WTC11 (cell line): ENCODE measurements around the gene ZNF37A. TPM values are rescaled to one million over a fixed set of nuclear protein-coding genes. Genes with fewer than 3 reads are reported as not detected.
"Not testable (repeated sequence)": the region's sequence is repeated elsewhere in the genome, so short reads cannot be mapped to it uniquely, and the experiment has no call there.

Experiments used
- ATAC-seq: fragments of 200-7000 bp; cut with Tn5 transposase; 2 replicates; pipeline ENCODE4 v1.10.0; 2021; ENCODE audit warnings: mild to moderate bottlenecking, moderate library complexity
- CTCF ChIA-PET: fragments of 300-600 bp; sonication (Branson Sonifier 250); formaldehyde crosslinking; loops from one replicate; lab custom pipeline; 2021; ENCODE audit warnings: antibody characterized with exemption; lab: Charles Lee
- POLR2A ChIA-PET: fragments of 350-600 bp; sonication (Branson Sonifier 250); formaldehyde crosslinking; loops from one replicate; lab custom pipeline; 2021; ENCODE audit warnings: antibody characterized with exemption; lab: Charles Lee
- DNase-seq: peaks from one replicate; pipeline ENCODE4 v3.0.0; 2021; ENCODE audit warnings: low spot score
- H3K27ac Mint-ChIP-seq: 2 replicates; pipeline ENCODE4 v1.8.0; 2021; ENCODE audit warnings: mixed read lengths
- H3K27me3 Mint-ChIP-seq: 2 replicates; pipeline ENCODE4 v1.8.0; 2021; ENCODE audit warnings: low read depth, mild to moderate bottlenecking, moderate library complexity, mixed read lengths
- H3K36me3 Mint-ChIP-seq: 2 replicates; pipeline ENCODE4 v1.8.0; 2021; ENCODE audit warnings: mixed read lengths
- H3K4me1 Mint-ChIP-seq: 2 replicates; pipeline ENCODE4 v1.8.0; 2022; ENCODE audit warnings: mixed read lengths
- H3K4me3 Mint-ChIP-seq: 2 replicates; pipeline ENCODE4 v1.8.0; 2021; ENCODE audit warnings: mild to moderate bottlenecking, moderate library complexity, mixed read lengths
- H3K9me3 Mint-ChIP-seq: 2 replicates; pipeline ENCODE4 v1.8.0; 2021; ENCODE audit warnings: mixed read lengths
- AFF4 ChIP-seq: sonication (generic); formaldehyde crosslinking; IDR thresholded peaks from 2 replicates; pipeline ENCODE4 v1.8.1; 2023; ENCODE audit warnings: mild to moderate bottlenecking, missing genetic modification reagents, borderline replicate concordance
- E2F4 ChIP-seq: sonication (generic); formaldehyde crosslinking; IDR thresholded peaks from 2 replicates; pipeline ENCODE4 v1.8.1; 2022; ENCODE audit warnings: low read depth, mild to moderate bottlenecking, moderate library complexity, missing genetic modification reagents, borderline replicate concordance
- E2F5 ChIP-seq: sonication (generic); formaldehyde crosslinking; IDR thresholded peaks from 2 replicates; pipeline ENCODE4 v1.8.1; 2022; ENCODE audit warnings: mild to moderate bottlenecking, moderate library complexity, missing genetic modification reagents
- GABPB1 ChIP-seq: sonication (generic); formaldehyde crosslinking; IDR thresholded peaks from 2 replicates; pipeline ENCODE4 v1.8.1; 2023; ENCODE audit warnings: mild to moderate bottlenecking, missing genetic modification reagents
- JAZF1 ChIP-seq: fragments of 250-450 bp; sonication (Bioruptor Pico); IDR thresholded peaks from 2 replicates; pipeline ENCODE4 v1.9.0; 2021; ENCODE audit warnings: moderate library complexity, mild to moderate bottlenecking, inconsistent platforms
- MAX ChIP-seq: sonication (generic); formaldehyde crosslinking; IDR thresholded peaks from 2 replicates; pipeline ENCODE4 v1.8.0; 2022; ENCODE audit warnings: mild to moderate bottlenecking, missing genetic modification reagents
- NFYB ChIP-seq: sonication (generic); formaldehyde crosslinking; conservative IDR thresholded peaks from 2 replicates; pipeline ENCODE4 v1.8.0; 2022; ENCODE audit warnings: low read depth, missing genetic modification reagents
- NR2C2 ChIP-seq: sonication (generic); formaldehyde crosslinking; IDR thresholded peaks from 2 replicates; pipeline ENCODE4 v1.8.0; 2022; ENCODE audit warnings: mild to moderate bottlenecking, missing genetic modification reagents
- RELA ChIP-seq: sonication (generic); formaldehyde crosslinking; IDR thresholded peaks from 2 replicates; pipeline ENCODE4 v1.8.1; 2022; ENCODE audit warnings: missing genetic modification reagents, mild to moderate bottlenecking, borderline replicate concordance
- TEAD1 ChIP-seq: sonication (generic); formaldehyde crosslinking; IDR thresholded peaks from 2 replicates; pipeline ENCODE4 v1.8.0; 2022; ENCODE audit warnings: mild to moderate bottlenecking, missing genetic modification reagents
- ZNF121 ChIP-seq: sonication (generic); formaldehyde crosslinking; IDR thresholded peaks from 2 replicates; pipeline ENCODE4 v1.8.0; 2023; ENCODE audit warnings: missing genetic modification reagents
- ZNF232 ChIP-seq: sonication (generic); formaldehyde crosslinking; IDR thresholded peaks from 2 replicates; pipeline ENCODE4 v1.8.0; 2022; ENCODE audit warnings: mild to moderate bottlenecking, missing genetic modification reagents
- total RNA-seq: library from RNA; stranded (reverse); gene quantifications from 3 replicates; pipeline ENCODE4 v1.2.3, GENCODE V29; 2021
- TF ChIP-seq, protein P1 (sequence below): sonication (generic); formaldehyde crosslinking; IDR thresholded peaks from 2 replicates; pipeline ENCODE4 v1.8.1; 2023; ENCODE audit warnings: mild to moderate bottlenecking, missing genetic modification reagents, moderate library complexity
- TF ChIP-seq, protein P2 (sequence below): sonication (generic); formaldehyde crosslinking; IDR thresholded peaks from 2 replicates; pipeline ENCODE4 v1.8.1; 2023; ENCODE audit warnings: mild to moderate bottlenecking, missing genetic modification reagents

Gene ZNF37A
- total RNA-seq, 1 experiment from 2014 or later: 8.8 TPM

DNA sequence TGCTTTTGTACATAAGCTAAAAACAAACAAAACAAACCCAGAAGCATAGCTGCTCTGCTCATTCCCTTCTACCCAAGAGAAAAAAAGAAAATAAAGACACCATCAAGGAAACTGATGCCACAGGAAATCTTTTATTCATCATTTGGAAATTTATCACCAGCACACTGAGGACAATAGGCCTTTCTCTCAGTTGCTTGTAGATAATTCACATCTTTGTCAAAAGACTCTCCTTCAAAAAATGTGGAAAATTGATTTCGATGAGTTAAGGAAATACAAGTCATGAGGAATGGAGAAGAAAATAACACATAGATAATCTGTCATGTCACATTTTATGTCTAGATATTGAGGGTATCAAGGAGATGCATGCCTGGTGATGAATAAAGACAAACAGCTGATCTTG lies 53.5 kb downstream of the ZNF37A start:
- ATAC-seq (no peak), DNase-seq (no peak)
- Mint-ChIP-seq H3K4me3 (no peak overlapping the region), H3K27ac (no peak overlapping the region), H3K27me3 (peaks cover 10% of the 10 kb centered on the region), H3K9me3 (peaks cover 76% of the 10 kb centered on the region), H3K36me3 (peaks cover 70% of the 10 kb centered on the region), H3K4me1 (no peaks in the 10 kb centered on the region)
- no peak for TF ChIP-seq NR2C2 (CRISPR knock-in tag)
- no peak for TF ChIP-seq GABPB1 (CRISPR knock-in tag)
- TF ChIP-seq, protein P1, sequence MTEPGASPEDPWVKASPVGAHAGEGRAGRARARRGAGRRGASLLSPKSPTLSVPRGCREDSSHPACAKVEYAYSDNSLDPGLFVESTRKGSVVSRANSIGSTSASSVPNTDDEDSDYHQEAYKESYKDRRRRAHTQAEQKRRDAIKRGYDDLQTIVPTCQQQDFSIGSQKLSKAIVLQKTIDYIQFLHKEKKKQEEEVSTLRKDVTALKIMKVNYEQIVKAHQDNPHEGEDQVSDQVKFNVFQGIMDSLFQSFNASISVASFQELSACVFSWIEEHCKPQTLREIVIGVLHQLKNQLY (CRISPR knock-in tag): no peak
- no peak for TF ChIP-seq E2F5 (CRISPR knock-in tag)
- TF ChIP-seq NFYB (CRISPR knock-in tag): no peak
- TF ChIP-seq MAX (CRISPR knock-in tag): no peak
- TF ChIP-seq ZNF121 (CRISPR knock-in tag): no peak
- TF ChIP-seq JAZF1 (CRISPR knock-in tag): no peak
- TF ChIP-seq, protein P2, sequence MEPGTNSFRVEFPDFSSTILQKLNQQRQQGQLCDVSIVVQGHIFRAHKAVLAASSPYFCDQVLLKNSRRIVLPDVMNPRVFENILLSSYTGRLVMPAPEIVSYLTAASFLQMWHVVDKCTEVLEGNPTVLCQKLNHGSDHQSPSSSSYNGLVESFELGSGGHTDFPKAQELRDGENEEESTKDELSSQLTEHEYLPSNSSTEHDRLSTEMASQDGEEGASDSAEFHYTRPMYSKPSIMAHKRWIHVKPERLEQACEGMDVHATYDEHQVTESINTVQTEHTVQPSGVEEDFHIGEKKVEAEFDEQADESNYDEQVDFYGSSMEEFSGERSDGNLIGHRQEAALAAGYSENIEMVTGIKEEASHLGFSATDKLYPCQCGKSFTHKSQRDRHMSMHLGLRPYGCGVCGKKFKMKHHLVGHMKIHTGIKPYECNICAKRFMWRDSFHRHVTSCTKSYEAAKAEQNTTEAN (CRISPR knock-in tag): no peak
- no peak for TF ChIP-seq ZNF232
- no peak for TF ChIP-seq E2F4
- TF ChIP-seq RELA (CRISPR knock-in tag): no peak
- no peak for TF ChIP-seq TEAD1 (CRISPR knock-in tag)
- no peak for TF ChIP-seq AFF4 (CRISPR knock-in tag)
- ChIA-PET CTCF (no interaction called here), POLR2A (no interaction called here)

DNA sequence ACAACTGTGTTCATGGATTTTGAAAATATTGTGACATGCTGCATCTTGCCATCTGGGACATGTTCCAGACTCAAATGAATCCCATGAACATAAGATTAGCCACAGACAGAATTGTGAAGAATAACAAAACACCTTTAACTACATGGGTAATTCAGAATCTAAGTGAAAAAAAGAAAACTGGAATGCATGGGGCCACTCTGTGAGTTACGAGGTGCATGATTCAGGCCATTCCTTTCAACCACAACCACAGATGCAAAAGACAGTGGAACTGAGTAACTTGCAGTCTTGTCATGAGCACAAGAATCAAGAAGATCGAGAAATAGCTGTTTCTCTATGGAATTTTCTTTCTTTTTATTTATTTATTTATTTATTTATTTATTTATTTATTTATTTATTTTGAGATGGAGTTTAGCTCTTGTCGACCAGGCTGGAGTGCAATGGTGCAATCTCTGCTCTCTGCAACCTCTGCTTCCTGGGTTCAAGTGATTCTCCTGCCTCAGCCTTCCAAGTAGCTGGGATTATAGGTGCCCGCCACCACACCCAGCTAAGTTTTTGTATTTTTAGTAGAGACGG lies 56.8 kb downstream of the ZNF37A start:
- CTCF ChIA-PET: not testable (repeated sequence)

More for the DNA sequence above, 56.8 kb downstream of the ZNF37A start:
- ATAC-seq, H3K4me3 Mint-ChIP-seq, DNase-seq, POLR2A ChIA-PET, H3K27ac Mint-ChIP-seq, H3K4me1 Mint-ChIP-seq: not testable (repeated sequence)
- Mint-ChIP-seq H3K36me3 (peaks cover 69% of the 10 kb centered on the region), H3K9me3 (peaks cover 77% of the 10 kb centered on the region), H3K27me3 (peaks cover 16% of the 10 kb centered on the region)
